ENCODE measurements around the gene INSL6. TPM values are rescaled to one million over a fixed set of nuclear protein-coding genes. Genes with fewer than 3 reads are reported as not detected.

Gene INSL6
- total and polyA plus RNA-seq, 3 donors from 2014 or later, result 18.7 to 45.4 (median 32.8) TPM

DNA sequence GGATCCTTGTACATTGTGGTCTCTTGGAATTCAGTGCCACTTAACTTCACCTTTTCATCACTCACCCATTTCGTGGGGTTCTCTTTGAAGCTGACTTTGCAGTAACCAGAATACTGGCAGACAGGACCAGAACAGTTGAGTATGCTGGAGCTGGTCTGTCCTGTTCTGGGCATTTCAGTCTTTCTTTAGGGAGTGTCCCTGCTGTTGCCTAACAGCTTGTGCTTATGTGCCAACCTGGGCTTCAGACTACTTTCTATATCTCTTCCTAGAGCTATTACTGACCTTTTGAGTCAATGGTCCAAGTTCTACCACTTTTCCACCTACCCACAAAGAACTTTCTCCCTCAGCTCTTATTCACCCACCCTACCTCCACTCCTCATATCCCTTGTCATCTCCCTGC is 10.0 kb upstream of the INSL6 start:
- WGBS, 2 donors, result 80 to 88% methylated on average over 1 of the region's 1 CpG

DNA sequence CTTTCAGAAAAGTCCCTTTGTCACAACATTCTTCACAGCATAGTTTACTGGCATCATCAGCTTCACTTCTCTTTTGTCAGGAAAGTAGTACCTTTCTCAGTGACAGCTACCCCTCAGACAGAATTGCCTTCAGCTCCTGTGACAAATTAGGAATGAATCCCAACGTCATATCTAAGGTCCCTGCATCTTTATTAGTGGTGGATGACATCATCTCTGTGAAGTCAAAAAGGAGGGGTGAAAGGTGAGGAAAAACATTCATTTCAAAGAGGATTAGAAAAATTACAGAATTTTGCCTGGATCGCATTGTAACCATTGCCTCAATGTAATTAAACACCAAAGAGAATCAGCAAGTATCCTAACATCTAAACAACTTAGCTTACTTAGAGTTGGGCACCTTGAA is 7.9 kb upstream of the INSL6 start:
- no peak for TF ChIP-seq POLR2A (IDR thresholded peaks at IDR 0.05)
- TF ChIP-seq, protein P1, sequence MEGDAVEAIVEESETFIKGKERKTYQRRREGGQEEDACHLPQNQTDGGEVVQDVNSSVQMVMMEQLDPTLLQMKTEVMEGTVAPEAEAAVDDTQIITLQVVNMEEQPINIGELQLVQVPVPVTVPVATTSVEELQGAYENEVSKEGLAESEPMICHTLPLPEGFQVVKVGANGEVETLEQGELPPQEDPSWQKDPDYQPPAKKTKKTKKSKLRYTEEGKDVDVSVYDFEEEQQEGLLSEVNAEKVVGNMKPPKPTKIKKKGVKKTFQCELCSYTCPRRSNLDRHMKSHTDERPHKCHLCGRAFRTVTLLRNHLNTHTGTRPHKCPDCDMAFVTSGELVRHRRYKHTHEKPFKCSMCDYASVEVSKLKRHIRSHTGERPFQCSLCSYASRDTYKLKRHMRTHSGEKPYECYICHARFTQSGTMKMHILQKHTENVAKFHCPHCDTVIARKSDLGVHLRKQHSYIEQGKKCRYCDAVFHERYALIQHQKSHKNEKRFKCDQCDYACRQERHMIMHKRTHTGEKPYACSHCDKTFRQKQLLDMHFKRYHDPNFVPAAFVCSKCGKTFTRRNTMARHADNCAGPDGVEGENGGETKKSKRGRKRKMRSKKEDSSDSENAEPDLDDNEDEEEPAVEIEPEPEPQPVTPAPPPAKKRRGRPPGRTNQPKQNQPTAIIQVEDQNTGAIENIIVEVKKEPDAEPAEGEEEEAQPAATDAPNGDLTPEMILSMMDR (IDR thresholded peaks at IDR 0.05), result no peak
- Histone ChIP-seq H3K27ac (no peak overlapping the region), H3K9me3 (no peaks in the 10 kb centered on the region), H3K27me3 (no peaks in the 10 kb centered on the region), H3K4me3 (no peak overlapping the region), H3K4me1 (no peaks in the 10 kb centered on the region), H3K36me3 (ENCODE audit: low read depth, missing control alignments) (no peaks in the 10 kb centered on the region)
- intact Hi-C loops (cut with DNase I; ENCODE audit: low total_unique reads), result no loop called here
- WGBS, 2 donors, result 66 to 68% methylated on average over 2 of the region's 2 CpGs
- DNase-seq, result no peak

More for the DNA sequence above, 10.0 kb upstream of the INSL6 start:
- no peak for TF ChIP-seq POLR2A (IDR thresholded peaks at IDR 0.05)
- TF ChIP-seq, protein P1 (IDR thresholded peaks at IDR 0.05), result no peak
- intact Hi-C loops (cut with DNase I; ENCODE audit: low total_unique reads), result no loop called here
- Histone ChIP-seq H3K36me3 (ENCODE audit: low read depth, missing control alignments) (no peaks in the 10 kb centered on the region), H3K27ac (no peak overlapping the region), H3K27me3 (no peaks in the 10 kb centered on the region), H3K4me1 (no peaks in the 10 kb centered on the region), H3K9me3 (no peaks in the 10 kb centered on the region), H3K4me3 (no peak overlapping the region)
- DNase-seq, result no peak

DNA sequence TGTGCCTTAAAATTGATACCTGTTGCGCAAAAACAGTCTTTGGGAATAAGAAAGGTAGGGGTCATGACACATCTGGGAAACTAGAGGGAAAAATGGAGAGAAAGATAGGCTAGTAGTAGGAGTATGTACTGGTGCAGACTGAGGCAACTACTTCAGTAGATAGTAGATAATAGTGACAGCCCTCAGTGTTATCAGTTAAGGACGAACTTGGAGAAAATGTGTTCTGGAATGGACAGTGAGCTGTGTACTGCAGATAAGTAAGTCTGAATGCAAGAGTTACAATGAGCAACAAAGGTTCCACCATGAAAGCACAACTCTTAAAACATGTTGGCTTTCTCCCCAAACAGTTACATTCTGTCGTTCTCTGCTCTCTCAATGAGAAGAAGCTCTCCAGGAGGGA is 6.5 kb upstream of the INSL6 start:
- H3K36me3 ChIP-seq (ENCODE audit: low read depth, missing control alignments), result no peaks in the 10 kb centered on the region
- DNase-seq, result no peak
- H3K27me3 ChIP-seq, result no peaks in the 10 kb centered on the region
- no peak for TF ChIP-seq POLR2A (IDR thresholded peaks at IDR 0.05)
- TF ChIP-seq, protein P1 (IDR thresholded peaks at IDR 0.05), result no peak
- no peak overlapping the region for H3K4me3 ChIP-seq
- H3K27ac ChIP-seq, result no peak overlapping the region
- WGBS, 2 donors, result 66 to 73% methylated on average over 3 of the region's 3 CpGs
- intact Hi-C loops (cut with DNase I; ENCODE audit: low total_unique reads), result no loop called here
- H3K9me3 ChIP-seq, result no peaks in the 10 kb centered on the region
- H3K4me1 ChIP-seq, result no peaks in the 10 kb centered on the region

DNA sequence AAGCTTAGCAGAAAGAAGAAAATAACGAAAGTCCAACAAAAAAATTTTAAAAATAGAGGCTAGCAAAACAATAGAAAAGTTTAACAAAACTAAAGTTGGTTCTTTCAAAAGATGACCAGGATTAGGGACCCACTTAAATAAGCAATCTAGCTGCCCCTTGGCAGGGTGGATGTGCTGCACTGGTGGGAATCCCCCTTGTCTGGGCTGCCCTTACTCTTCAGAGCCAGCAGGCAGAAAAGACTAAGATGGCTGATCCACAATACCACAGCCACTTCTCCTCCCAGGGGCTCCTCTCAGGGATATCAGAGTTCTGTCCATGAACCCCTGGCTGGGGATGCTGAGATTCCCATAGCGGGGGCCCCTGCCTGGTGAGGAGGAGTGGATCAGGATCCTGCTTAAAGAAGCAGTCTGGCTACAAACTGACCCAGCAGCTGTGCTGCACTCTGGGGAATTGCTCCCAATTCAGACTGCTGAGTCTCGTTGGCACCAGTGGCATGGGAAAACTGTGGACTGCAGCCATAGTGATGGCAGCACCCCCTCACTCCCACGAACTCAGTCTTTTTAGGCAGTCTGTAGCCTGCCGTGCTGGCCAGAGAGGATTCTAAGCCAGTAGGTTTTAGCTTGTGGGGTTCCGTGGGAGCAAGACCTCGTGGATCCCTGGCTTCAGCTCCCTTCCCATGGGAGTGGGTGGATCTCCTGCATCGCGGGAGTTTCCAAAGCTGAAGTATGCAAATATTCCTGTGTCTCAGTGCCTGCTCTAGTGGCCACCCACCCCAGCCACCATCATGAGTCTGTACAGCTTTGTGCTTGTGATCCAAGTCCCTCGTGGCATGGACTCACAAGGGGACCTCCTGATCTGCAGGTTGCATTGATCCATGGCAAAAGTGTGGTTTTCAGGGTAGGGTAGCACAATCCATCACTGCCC is 2.9 kb upstream of the INSL6 start:
- H3K9me3 ChIP-seq, result no peaks in the 10 kb centered on the region
- no peaks in the 10 kb centered on the region for H3K4me1 ChIP-seq
- WGBS, 2 donors, result 57 to 74% methylated on average over 10 of the region's 10 CpGs
- intact Hi-C loops (cut with DNase I; ENCODE audit: low total_unique reads), result no loop called here
- no peak overlapping the region for H3K4me3 ChIP-seq
- TF ChIP-seq POLR2A (IDR thresholded peaks at IDR 0.05), result no peak
- TF ChIP-seq, protein P1 (IDR thresholded peaks at IDR 0.05), result no peak
- no peak for DNase-seq
- H3K27me3 ChIP-seq, result no peaks in the 10 kb centered on the region
- H3K27ac ChIP-seq, result no peak overlapping the region
- H3K36me3 ChIP-seq (ENCODE audit: low read depth, missing control alignments), result no peaks in the 10 kb centered on the region

Measured in testis (tissue), 3 donors.